Osteoblast (primary cell): ENCODE results near the gene FHIP1B. TPM values are rescaled to one million over a fixed set of nuclear protein-coding genes. Genes with fewer than 3 reads are reported as not detected.

Experiments
- DNase-seq: peaks from one replicate; pipeline ENCODE4 v3.0.0; 2011; ENCODE audit warnings: low spot score, mixed read lengths; ENCODE audit not compliant: insufficient read length; ENCODE audit errors: missing footprints
- H2AFZ ChIP-seq: 2 replicates; pipeline ENCODE4 v1.6.0; 2011; ENCODE audit warnings: mild to moderate bottlenecking, low read length
- H3K27ac ChIP-seq: 2 replicates; pipeline ENCODE4 v1.5.1; 2011; ENCODE audit warnings: mild to moderate bottlenecking, low read depth, low read length, moderate library complexity
- H3K27me3 ChIP-seq: 2 replicates; pipeline ENCODE4 v1.6.0; 2012; ENCODE audit warnings: mild to moderate bottlenecking, control low read depth, inconsistent platforms, low read length, moderate library complexity; ENCODE audit not compliant: insufficient read depth
- H3K36me3 ChIP-seq: 2 replicates; pipeline ENCODE4 v1.5.1; 2011; ENCODE audit warnings: mild to moderate bottlenecking, low read length, control low read depth, moderate library complexity; ENCODE audit not compliant: insufficient read depth
- H3K4me1 ChIP-seq: 2 replicates; pipeline ENCODE4 v1.5.1; 2011; ENCODE audit warnings: mild to moderate bottlenecking, low read length, control low read depth, moderate library complexity; ENCODE audit not compliant: insufficient read depth
- H3K4me2 ChIP-seq: 2 replicates; pipeline ENCODE4 v1.6.0; 2011; ENCODE audit warnings: mild to moderate bottlenecking, low read length; ENCODE audit not compliant: insufficient read depth
- H3K4me3 ChIP-seq: fragments of 200-600 bp; sonication (generic); 3 replicates; pipeline ENCODE4 v1.5.1; 2012; ENCODE audit warnings: mild to moderate bottlenecking, low read length, inconsistent platforms; ENCODE audit not compliant: insufficient read depth
- H3K79me2 ChIP-seq: 2 replicates; pipeline ENCODE4 v1.6.0; 2012; ENCODE audit warnings: mild to moderate bottlenecking, low read length, control low read depth, inconsistent platforms; ENCODE audit not compliant: insufficient read depth
- H3K9me3 ChIP-seq: 2 replicates; pipeline ENCODE4 v1.5.1; 2011; ENCODE audit warnings: low read depth, low read length, control low read depth
- H4K20me1 ChIP-seq: 2 replicates; pipeline ENCODE4 v1.6.0; 2012; ENCODE audit warnings: mild to moderate bottlenecking, low read length, control low read depth; ENCODE audit not compliant: insufficient read depth
- CTCF ChIP-seq: IDR thresholded peaks from 2 replicates; pipeline ENCODE4 v1.5.1; 2011; ENCODE audit warnings: mild to moderate bottlenecking, low read depth, low read length, moderate library complexity; ENCODE audit errors: extremely low read depth
- total RNA-seq: library from RNA; depleted of rRNA; stranded (reverse); fragments of >200 nt; gene quantifications from 2 replicates; pipeline ENCODE4 v1.2.3, GENCODE V29; 2012

FHIP1B gene
- total RNA-seq, 1 donor = 15.6 TPM

GRCh38 chr11:6200975-6201374 is 33.5 kb downstream of the FHIP1B start:
- no peak overlapping the region for H3K27ac ChIP-seq
- no peaks in the 10 kb centered on the region for H3K27me3 ChIP-seq
- H3K4me3 ChIP-seq = no peak overlapping the region
- H3K36me3 ChIP-seq = no peaks in the 10 kb centered on the region
- no peak overlapping the region for H2AFZ ChIP-seq
- no peaks in the 10 kb centered on the region for H3K9me3 ChIP-seq
- no peak for TF ChIP-seq CTCF
- H3K4me1 ChIP-seq = no peaks in the 10 kb centered on the region
- no peak overlapping the region for H3K4me2 ChIP-seq
- DNase-seq = no peak
- peaks cover 3% of the 10 kb centered on the region for H4K20me1 ChIP-seq
- H3K79me2 ChIP-seq = no peaks in the 10 kb centered on the region

GRCh38 chr11:6199174-6199810 is 35.1 kb downstream of the FHIP1B start, which contains the start of gene OR52W1:
Gene OR52W1, plus strand, starts transcription at chr11:6199224. Its CDS starts 0 bp downstream, at chr11:6199224.
- no peak for TF ChIP-seq CTCF
- Histone ChIP-seq H4K20me1 (no peaks in the 10 kb centered on the region), H2AFZ (no peak within 1 kb of the TSS), H3K4me2 (no peak within 1 kb of the TSS), H3K4me3 (no peak within 1 kb of the TSS), H3K27ac (no peak within 1 kb of the TSS), H3K4me1 (no peaks in the 10 kb centered on the region), H3K9me3 (no peaks in the 10 kb centered on the region), H3K79me2 (no peaks in the 10 kb centered on the region), H3K27me3 (no peaks in the 10 kb centered on the region), H3K36me3 (no peaks in the 10 kb centered on the region)
- DNase-seq = no peak

- Histone ChIP-seq H3K4me1 (no peaks in the 10 kb centered on the region), H3K27me3 (no peaks in the 10 kb centered on the region), H3K9me3 (no peaks in the 10 kb centered on the region), H2AFZ (no peak overlapping the region), H4K20me1 (no peaks in the 10 kb centered on the region), H3K36me3 (no peaks in the 10 kb centered on the region), H3K4me3 (no peak overlapping the region), H3K27ac (no peak overlapping the region), H3K79me2 (no peaks in the 10 kb centered on the region), H3K4me2 (no peak overlapping the region)
- no peak for DNase-seq
- TF ChIP-seq CTCF = no peak
Measured at GRCh38 chr11:6197466-6198200, 36.8 kb downstream of the FHIP1B start.

- no peaks in the 10 kb centered on the region for H3K9me3 ChIP-seq
- no peaks in the 10 kb centered on the region for H3K27me3 ChIP-seq
- TF ChIP-seq CTCF = no peak
- H2AFZ ChIP-seq = no peak overlapping the region
- no peak overlapping the region for H3K4me2 ChIP-seq
- no peaks in the 10 kb centered on the region for H3K79me2 ChIP-seq
- H4K20me1 ChIP-seq = no peaks in the 10 kb centered on the region
- no peaks in the 10 kb centered on the region for H3K36me3 ChIP-seq
- no peak overlapping the region for H3K4me3 ChIP-seq
- H3K4me1 ChIP-seq = no peaks in the 10 kb centered on the region
- no peak for DNase-seq
- no peak overlapping the region for H3K27ac ChIP-seq
Measured at GRCh38 chr11:6196396-6196795, 38.0 kb downstream of the FHIP1B start.
